Heart left ventricle (tissue), 13 donors: ENCODE measurements around the gene TOP3B.

Experiments used
- POLR2A ChIP-seq, 2 donors: fragments of 450-650 bp; IDR thresholded peaks; one replicate each; pipeline ENCODE4 v1.6.1; 2017; ENCODE audit warnings: antibody characterized with exemption in 2 of 2, mild to moderate bottlenecking in 2 of 2, moderate library complexity in 2 of 2
- TF ChIP-seq, protein P1 (sequence below), 12 donors: fragments of 200-600 bp; sonication (generic) in 4 of 12; IDR thresholded peaks; one replicate each; pipeline versions ENCODE4 v1.5.0 to v1.8.0; 2018 to 2022; ENCODE audit warnings: antibody characterized with exemption in 12 of 12, mild to moderate bottlenecking in 5 of 12
- donor health status: ischemic (EF 13 %, LVEDD 7.1; RV severe dilation, severe dysfunction).
- donor health status: DM: no; HTN: yes; CAD: no.
- donor health status: DM: no; HTN: no; CAD: no.
- donor health status: ischemic (EF 25% LVEDD 6.9; RV normal size, moderate dysfunction).
- donor health status: ischemic (EF 25% LVEDD 5.7; RV mildly dilated, moderate dysfunction).
- donor health status: ischemic (EF 35%, LVEDD 5.7; RV mildly dilated, moderate dysfunction).
- donor health status: nonischemic (EF 11% LVEDD 7.7; RV severe dilation, severe dysfunction).
- donor health status: DM: yes; HTN: yes; CAD: no.
- donor health status: PGD.
- donor health status: ischemic (EF 29% LVEDD 5.4; RV normal size, mild dysfunction).
- donor health status: nonischemic (EF 23%, LVEDD 6.1; RV moderate dilation, normal function).

DNA sequence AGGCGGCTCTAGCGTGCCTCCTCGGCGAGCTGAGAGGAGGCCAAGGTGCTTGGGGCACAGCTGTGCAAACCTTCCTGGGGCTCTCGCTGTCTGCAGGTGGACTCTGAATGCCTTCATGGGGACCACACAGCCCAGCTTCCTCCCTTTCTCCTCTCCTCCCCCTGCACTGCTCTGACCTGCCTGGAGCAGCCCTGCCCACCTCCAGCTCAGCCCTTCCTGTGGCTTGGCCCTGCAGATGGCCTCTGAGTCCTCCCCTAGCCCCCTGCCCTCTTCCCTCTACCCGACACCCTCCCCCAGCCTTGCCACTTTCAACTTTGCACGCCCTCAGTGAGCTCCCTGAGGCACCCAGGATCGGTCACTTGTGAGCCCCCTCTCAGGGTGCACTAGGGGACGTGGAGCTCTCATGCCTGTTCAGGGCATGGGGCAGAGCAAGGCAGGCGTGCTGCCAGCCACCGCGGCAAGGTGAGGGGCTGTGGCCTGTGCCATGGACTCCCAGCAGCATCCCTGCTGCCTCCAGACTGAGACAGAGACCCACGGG is 61.3 kb downstream of the TOP3B start:
- TF ChIP-seq, protein P1, sequence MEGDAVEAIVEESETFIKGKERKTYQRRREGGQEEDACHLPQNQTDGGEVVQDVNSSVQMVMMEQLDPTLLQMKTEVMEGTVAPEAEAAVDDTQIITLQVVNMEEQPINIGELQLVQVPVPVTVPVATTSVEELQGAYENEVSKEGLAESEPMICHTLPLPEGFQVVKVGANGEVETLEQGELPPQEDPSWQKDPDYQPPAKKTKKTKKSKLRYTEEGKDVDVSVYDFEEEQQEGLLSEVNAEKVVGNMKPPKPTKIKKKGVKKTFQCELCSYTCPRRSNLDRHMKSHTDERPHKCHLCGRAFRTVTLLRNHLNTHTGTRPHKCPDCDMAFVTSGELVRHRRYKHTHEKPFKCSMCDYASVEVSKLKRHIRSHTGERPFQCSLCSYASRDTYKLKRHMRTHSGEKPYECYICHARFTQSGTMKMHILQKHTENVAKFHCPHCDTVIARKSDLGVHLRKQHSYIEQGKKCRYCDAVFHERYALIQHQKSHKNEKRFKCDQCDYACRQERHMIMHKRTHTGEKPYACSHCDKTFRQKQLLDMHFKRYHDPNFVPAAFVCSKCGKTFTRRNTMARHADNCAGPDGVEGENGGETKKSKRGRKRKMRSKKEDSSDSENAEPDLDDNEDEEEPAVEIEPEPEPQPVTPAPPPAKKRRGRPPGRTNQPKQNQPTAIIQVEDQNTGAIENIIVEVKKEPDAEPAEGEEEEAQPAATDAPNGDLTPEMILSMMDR (IDR thresholded peaks at IDR 0.05): no peak
- no peak for TF ChIP-seq POLR2A (IDR thresholded peaks at IDR 0.05)
